DOHH2 (cell line): Measurements from ENCODE around the gene CPM.

Source experiments
- H3F3A ChIP-seq: fragments of 200-600 bp; sonication (generic), shearing (Covaris generic); 2 replicates; pipeline ENCODE4 v1.6.0; 2016; ENCODE audit warnings: antibody characterized with exemption, mild to moderate bottlenecking; ENCODE audit not compliant: control insufficient read depth, insufficient read depth
- H3K27ac ChIP-seq: fragments of 200-600 bp; sonication (generic); 2 replicates; pipeline ENCODE4 v1.5.1; 2014; ENCODE audit warnings: low read depth, mild to moderate bottlenecking, low read length, moderate library complexity
- H3K27me3 ChIP-seq: fragments of 200-600 bp; sonication (generic); 2 replicates; pipeline ENCODE4 v1.6.1; 2014; ENCODE audit warnings: mild to moderate bottlenecking, low read length, mixed read lengths; ENCODE audit not compliant: control insufficient read depth
- H3K36me3 ChIP-seq: fragments of 200-600 bp; sonication (generic); 2 replicates; pipeline ENCODE4 v1.6.1; 2014; ENCODE audit warnings: mild to moderate bottlenecking, low read length, moderate library complexity, mixed read lengths; ENCODE audit not compliant: control insufficient read depth
- H3K4me1 ChIP-seq: fragments of 200-600 bp; sonication (generic); 2 replicates; pipeline ENCODE4 v1.6.1; 2014; ENCODE audit warnings: mild to moderate bottlenecking, low read length, mixed read lengths; ENCODE audit not compliant: control insufficient read depth
- H3K4me2 ChIP-seq: fragments of 200-600 bp; sonication (generic); 2 replicates; pipeline ENCODE4 v1.6.0; 2014; ENCODE audit warnings: mild to moderate bottlenecking, low read length, moderate library complexity
- H3K4me3 ChIP-seq: fragments of 200-600 bp; sonication (generic); 2 replicates; pipeline ENCODE4 v1.5.1; 2014; ENCODE audit warnings: mild to moderate bottlenecking, low read length, mixed read lengths
- H3K79me2 ChIP-seq: fragments of 200-600 bp; sonication (generic); 2 replicates; pipeline ENCODE4 v1.6.1; 2014; ENCODE audit warnings: mild to moderate bottlenecking, low read length, mixed read lengths; ENCODE audit not compliant: control insufficient read depth
- H3K9me2 ChIP-seq: fragments of 200-600 bp; sonication (generic); replicated peaks from 2 replicates; pipeline ENCODE4 v1.6.1; 2014; ENCODE audit warnings: mild to moderate bottlenecking, low read length, mixed read lengths; ENCODE audit not compliant: control insufficient read depth
- H3K9me3 ChIP-seq: fragments of 200-600 bp; sonication (generic); 2 replicates; pipeline ENCODE4 v1.6.1; 2014; ENCODE audit warnings: antibody characterized with exemption, low read length, mixed read lengths; ENCODE audit not compliant: control insufficient read depth, insufficient read depth
- H4K20me1 ChIP-seq: fragments of 200-600 bp; sonication (generic); 2 replicates; pipeline ENCODE4 v1.6.0; 2014; ENCODE audit warnings: low read depth, mild to moderate bottlenecking, antibody characterized with exemption, low read length, moderate library complexity; ENCODE audit not compliant: control insufficient read depth, insufficient read depth
- CTCF ChIP-seq: fragments of 200-600 bp; sonication (generic); IDR thresholded peaks from one replicate; pipeline ENCODE4 v1.5.1; 2014; ENCODE audit warnings: antibody characterized with exemption, mild to moderate bottlenecking, low read depth, low read length; ENCODE audit not compliant: poor library complexity, severe bottlenecking
- EZH2phosphoT487 ChIP-seq: fragments of 200-600 bp; sonication (generic); IDR thresholded peaks from 2 replicates; pipeline ENCODE4 v1.6.1; 2017; ENCODE audit warnings: borderline replicate concordance, mild to moderate bottlenecking, antibody characterized with exemption, low read length, moderate library complexity, mixed read lengths

CPM gene

GRCh38 chr12:68908076-68908475, 24.9 kb downstream of the CPM start:
- no peaks in the 10 kb centered on the region for H3K27me3 ChIP-seq
- no peaks in the 10 kb centered on the region for H3K9me2 ChIP-seq
- H3F3A ChIP-seq: peaks cover 16% of the 10 kb centered on the region
- TF ChIP-seq CTCF (no peak), EZH2phosphoT487 (no peak)
- H3K4me2 ChIP-seq: no peak overlapping the region
- H3K4me3 ChIP-seq: no peak overlapping the region
- peaks cover 77% of the 10 kb centered on the region for H3K4me1 ChIP-seq
- H3K36me3 ChIP-seq: peaks cover 19% of the 10 kb centered on the region
- H3K79me2 ChIP-seq: peaks cover 82% of the 10 kb centered on the region
- H3K27ac ChIP-seq: no peak overlapping the region
- H3K9me3 ChIP-seq: no peaks in the 10 kb centered on the region
- no peaks in the 10 kb centered on the region for H4K20me1 ChIP-seq

- no peak overlapping the region for H3K27ac ChIP-seq
- H3K4me2 ChIP-seq: 0 out of 2 replicates have a peak overlapping the region, but pooled peaks have one; percentile 62
- no peak overlapping the region for H3K4me3 ChIP-seq
- no peaks in the 10 kb centered on the region for H3K27me3 ChIP-seq
- no peaks in the 10 kb centered on the region for H4K20me1 ChIP-seq
- H3K9me3 ChIP-seq: no peaks in the 10 kb centered on the region
- peaks cover 18% of the 10 kb centered on the region for H3K36me3 ChIP-seq
- peaks cover 83% of the 10 kb centered on the region for H3K79me2 ChIP-seq
- peaks cover 83% of the 10 kb centered on the region for H3K4me1 ChIP-seq
- H3K9me2 ChIP-seq: no peaks in the 10 kb centered on the region
- TF ChIP-seq EZH2phosphoT487: no peak
- H3F3A ChIP-seq: peaks cover 20% of the 10 kb centered on the region
Observed at GRCh38 chr12:68905733-68906132, 27.2 kb downstream of the CPM start.

DNA sequence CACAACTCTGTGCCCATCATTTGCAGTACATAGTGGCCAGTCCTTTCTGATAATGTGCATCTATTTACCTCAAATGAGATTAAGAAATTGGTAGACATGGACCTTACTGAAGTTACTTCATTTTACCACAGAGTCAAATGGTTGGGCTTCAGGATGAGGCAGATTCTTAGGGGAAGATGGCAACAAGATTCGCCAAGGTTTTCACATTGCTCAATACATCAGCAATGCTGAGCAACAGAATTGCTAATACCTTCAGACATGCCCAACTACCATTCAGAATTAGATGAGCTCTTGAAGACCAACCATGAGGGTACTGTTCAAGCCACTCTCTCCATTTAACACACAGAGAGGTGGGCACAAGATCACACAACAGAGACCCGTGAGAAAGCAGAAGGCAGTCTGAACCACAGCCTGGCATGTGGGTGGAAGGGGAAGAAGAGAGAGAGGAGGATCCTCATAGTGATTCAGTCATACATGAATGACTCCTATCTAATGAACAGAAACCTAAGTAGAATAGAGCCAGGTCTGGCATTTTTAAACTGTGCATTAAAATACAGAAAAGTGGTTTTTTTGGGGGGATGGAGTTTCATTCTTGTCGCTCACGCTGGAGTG, 28.5 kb downstream of the CPM start:
- TF ChIP-seq CTCF (no peak), EZH2phosphoT487 (no peak)
- Histone ChIP-seq H3K9me3 (no peaks in the 10 kb centered on the region), H3K27ac (peak overlapping the region; percentile 85), H3K4me3 (peak overlapping the region; percentile 34), H3K27me3 (no peaks in the 10 kb centered on the region), H3K4me2 (peak overlapping the region; percentile 62), H3F3A (peaks cover 20% of the 10 kb centered on the region), H4K20me1 (no peaks in the 10 kb centered on the region), H3K9me2 (no peaks in the 10 kb centered on the region), H3K4me1 (peaks cover 88% of the 10 kb centered on the region), H3K79me2 (peaks cover 89% of the 10 kb centered on the region), H3K36me3 (peaks cover 21% of the 10 kb centered on the region)

DNA sequence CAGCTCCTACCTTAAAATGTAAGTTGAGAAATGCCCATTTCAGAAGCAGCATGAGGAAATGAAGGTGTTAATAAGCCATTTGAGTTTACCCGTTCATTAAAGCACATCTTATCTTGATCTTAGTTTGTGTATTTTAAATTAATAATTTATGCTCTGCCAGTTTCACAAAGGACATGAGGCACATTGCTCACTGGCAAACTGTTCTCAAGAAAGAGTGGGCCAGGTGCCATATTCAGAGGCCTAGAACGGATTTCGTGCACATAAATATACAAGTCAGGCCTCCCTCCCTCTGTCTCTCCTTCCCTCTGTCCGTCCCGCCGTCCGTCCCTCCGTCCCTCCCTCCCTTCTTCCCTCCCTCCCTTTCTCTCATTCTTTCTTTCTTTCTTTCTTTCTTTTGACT, 29.5 kb downstream of the CPM start:
- Histone ChIP-seq H3K36me3 (peaks cover 17% of the 10 kb centered on the region), H4K20me1 (no peaks in the 10 kb centered on the region), H3K9me3 (no peaks in the 10 kb centered on the region), H3K4me3 (peak overlapping the region; percentile 34), H3K27ac (peak overlapping the region; percentile 85), H3K4me1 (peaks cover 91% of the 10 kb centered on the region), H3K27me3 (no peaks in the 10 kb centered on the region), H3K9me2 (no peaks in the 10 kb centered on the region), H3F3A (peaks cover 20% of the 10 kb centered on the region), H3K4me2 (peak overlapping the region; percentile 62), H3K79me2 (peaks cover 89% of the 10 kb centered on the region)
- TF ChIP-seq CTCF (no peak), EZH2phosphoT487 (no peak)
